ENCODE measurements around the gene OVCA2.

The OVCA2 gene

DNA sequence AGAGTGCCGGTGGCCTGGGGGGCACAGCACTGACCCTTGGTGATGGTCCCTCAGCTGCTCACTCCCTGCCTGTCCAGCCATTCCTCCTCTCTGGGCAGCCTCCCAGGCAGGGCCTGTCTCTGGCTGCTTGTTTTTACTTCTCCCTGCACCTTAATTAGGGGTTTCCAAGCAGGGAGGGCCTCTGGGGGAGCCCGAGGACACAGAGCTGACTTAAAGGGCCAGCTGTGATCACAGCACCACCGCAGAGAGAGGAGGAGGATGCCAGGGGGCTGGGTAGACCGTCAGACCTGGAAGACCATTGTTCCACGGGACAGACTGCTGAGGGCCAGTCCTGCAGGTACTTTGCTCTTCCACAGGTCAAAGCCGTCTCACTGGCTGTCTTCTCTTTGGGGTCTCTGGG, 13.1 kb upstream of the OVCA2 start:
- intact Hi-C loops (cut with DNase I), result no loop called here
- no peak for DNase-seq

DNA sequence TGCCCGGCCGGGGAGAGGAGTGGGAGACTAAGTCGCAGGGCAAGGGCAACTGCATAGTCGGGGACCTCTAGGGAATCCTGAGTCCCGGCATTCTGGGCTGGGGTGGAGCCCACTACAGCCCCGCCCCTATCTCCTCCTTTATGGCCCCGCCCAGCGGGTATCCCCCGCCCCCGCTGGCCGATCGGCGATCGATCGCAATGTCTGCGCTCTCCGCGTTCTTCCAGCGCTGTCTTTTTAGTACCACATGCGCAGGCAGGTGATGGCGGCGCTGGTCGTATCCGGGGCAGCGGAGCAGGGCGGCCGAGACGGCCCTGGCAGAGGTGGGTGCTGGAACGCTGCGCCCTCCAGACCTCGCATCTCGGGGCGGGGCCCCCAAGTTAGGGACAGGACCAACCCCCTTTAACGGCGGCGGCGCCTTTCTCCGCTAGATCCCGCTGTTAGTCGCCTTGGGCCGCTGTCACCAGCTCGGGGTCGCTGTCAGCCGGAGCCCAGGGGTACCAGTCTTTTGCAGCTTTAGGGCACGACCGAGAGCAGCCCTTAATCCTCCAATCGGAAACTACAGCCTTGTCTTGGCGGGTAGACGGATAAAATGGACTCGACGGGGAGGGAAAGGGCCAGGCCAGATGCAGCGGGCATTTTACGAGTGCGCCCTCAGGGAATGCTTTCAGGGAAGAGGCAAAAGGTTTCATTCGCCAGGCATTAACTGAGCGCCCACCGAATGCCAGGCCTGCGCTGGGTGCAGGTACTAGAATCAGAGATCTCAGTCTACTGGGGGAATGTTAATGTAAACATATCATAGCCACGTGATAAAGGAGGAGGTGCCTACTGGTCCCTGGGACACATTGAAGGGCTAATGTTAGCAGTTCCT, 11.7 kb upstream of the OVCA2 start, which contains the start of gene DPH1:
DPH1 (plus strand) TSS at position 243 of the 868 bp plus-strand sequence; CDS start at position 260, 17 bp downstream.
- intact Hi-C loops (cut with DNase I), result loop anchor here (5.0 kb wide), 1 partner anchor 123 kb away; no protein-coding TSS in a partner anchor
- DNase-seq, result peak; percentile 82 to 96 (median 91)

DNA sequence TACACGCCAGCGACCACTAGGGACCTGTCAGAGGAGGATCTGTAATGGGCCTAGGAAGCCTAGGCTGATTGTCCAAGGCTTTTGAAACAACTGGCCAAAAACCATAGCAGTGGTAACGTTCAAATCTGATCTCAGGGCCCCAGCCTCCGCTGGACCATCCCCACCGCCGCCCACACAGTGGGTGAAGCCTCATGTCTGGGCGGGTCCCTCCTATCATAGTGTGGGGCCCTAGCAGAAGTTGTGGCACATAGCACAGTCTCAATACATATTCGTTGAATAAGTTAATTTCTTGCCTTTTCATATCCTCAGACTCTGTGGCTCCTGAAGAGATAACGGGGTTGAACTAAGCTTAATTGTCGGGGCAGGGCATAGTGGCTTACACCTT, 11.1 kb upstream of the OVCA2 start:
- intact Hi-C loops (cut with DNase I), result loop anchor here (5.0 kb wide), 1 partner anchor 123 kb away; no protein-coding TSS in a partner anchor
- DNase-seq, result peak in 3 of 42 donors; percentile 62 to 71 (median 63)

DNA sequence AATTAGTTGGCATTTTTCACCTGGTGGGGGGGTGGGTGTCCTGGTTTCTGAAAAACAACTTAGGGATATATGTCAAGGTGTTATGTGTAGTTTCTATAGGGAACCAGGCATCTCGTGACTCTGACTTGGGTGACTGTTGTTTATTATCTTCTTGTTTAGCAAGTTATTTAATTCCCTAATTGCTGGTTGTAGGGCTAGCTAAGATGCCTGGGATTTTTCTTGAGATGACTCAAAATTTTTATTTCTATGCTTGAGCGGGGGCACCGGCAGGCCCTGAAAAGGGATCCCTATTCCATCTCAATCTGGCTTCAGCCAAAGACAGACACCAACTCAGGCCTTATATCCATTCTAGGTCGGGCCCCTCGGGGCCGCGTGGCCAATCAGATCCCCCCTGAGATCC, 8.7 kb upstream of the OVCA2 start:
- intact Hi-C loops (cut with DNase I), result loop anchor here (5.0 kb wide), 1 partner anchor 126 kb away; no protein-coding TSS in a partner anchor
- no peak for DNase-seq

DNA sequence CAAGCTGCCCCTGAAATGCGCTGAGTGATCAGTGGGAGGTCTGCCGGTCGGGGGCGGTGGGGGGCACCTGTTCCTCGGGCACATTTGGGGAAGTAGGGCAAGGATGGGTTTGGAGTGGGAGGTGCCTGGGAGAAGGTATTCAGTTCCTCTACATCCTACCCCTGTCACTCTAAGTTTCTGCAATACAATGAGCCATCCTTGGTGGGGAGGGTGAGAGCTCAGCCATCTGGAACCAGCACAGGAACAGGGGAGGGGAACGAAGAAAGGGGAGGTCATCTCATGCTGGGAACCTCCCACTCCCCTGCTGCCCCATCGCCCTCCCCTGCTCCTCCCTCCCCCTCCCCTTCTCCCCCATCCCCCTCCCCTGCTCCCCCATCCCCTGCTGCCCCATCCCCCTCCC, 7.7 kb upstream of the OVCA2 start:
- DNase-seq, result peak in 13 of 42 donors; percentile 23 to 79 (median 56)
- intact Hi-C loops (cut with DNase I), result loop anchor here (5.0 kb wide), 1 partner anchor 127 kb away; no protein-coding TSS in a partner anchor

DNA sequence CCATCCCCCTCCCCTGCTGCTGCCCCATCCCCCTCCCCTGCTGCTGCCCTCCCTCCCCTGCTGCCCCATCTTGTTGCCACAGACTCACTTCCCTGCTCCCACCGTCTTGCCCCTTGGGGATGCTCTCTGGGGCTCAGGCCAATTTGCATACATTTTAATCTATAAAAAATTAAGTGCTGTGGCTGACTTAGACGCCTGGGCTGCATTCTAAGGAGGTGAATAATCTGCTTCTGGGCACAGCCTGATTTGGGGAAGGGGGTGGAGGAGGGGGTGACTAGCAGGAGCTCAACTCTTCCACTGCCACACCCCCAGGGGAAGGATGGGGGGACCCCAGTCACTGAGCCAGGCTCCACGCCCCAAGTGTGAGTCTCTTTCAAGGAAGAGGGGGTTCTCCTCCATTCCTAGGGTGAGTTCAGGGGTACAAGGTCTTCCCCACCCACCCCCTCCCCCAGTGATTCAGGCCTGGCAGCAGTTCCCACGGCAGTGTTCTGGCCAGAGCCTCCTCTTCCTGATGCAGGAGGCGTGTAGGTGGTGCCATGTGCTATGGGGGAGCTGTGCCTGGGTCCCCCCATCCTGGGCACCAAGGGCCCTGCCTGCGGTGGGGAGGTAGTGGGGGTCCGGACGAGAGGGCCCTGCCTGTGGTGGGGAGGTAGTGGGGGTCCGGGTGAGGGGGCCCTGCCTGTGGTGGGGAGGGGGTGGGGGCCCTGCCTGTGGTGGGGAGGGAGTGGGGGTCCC, 6.8 kb upstream of the OVCA2 start:
- intact Hi-C loops (cut with DNase I), result loop anchor here (5.0 kb wide), 1 partner anchor 128 kb away; no protein-coding TSS in a partner anchor
- DNase-seq, result no peak

DNA sequence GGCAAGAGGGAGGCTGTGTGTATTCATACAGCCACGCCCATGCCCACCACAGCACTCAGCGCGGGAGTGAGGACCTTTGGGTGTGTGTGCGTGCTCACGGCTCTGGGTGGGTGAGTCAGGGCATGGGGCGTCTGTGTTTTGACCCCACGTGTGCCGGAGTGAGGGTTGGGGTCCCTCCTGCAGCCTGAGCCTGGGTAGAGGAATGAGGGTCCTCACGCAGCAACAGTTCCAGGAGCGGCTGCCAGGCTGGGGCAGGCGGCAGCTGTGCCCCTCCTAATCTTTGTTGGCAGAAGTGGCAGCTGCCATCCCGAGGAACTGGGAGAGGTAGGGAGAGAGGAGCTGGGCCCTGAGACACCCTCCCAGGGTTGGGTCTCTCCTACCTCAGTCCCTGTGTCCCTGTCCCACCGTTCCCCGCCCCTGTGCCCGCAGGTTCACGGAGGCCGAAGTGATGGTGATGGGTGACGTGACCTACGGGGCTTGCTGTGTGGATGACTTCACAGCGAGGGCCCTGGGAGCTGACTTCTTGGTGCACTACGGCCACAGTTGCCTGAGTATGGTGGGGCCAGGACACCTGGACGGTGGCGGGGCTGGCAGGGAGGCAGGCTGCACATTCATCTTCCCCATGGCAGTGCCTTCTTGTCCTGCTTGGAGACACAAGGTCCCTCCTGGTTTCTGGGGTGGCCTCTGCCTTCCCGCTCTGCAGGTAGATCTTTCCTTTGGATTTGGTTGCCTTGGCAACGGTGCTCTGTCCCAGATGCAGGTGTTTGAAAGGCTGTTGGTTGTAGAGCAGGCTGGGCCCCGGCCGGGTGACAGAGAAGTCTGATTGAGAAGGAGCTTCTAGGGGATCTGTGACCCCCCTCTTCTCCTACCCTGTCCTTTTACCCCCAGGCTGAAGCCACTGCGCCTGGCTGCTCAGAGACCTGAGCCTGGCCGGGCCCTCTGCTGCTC, 6.0 kb upstream of the OVCA2 start:
- peak in 10 of 42 donors; percentile 31 to 65 (median 53) for DNase-seq
- intact Hi-C loops (cut with DNase I), result no loop called here

DNA sequence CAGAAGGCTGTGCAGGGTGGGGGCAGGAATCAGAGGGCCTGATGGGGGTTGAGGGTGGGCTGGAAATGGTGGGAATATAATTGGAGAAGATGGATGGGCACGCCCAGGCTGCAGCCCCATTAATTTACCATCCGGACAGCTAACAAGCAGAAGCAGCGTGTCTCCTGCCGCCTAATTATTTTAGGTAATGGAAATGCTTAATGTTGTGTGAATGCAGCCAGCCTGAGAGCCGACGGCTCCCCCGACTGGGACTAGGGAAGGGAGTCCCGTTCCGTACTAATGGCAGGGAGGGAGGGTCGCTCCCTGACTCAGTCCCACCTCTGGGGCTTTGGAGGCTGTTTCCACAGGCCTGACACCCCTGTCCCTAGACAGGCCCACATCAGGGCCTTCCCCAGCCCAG, 4.7 kb upstream of the OVCA2 start:
- intact Hi-C loops (cut with DNase I), result no loop called here
- no peak for DNase-seq

DNA sequence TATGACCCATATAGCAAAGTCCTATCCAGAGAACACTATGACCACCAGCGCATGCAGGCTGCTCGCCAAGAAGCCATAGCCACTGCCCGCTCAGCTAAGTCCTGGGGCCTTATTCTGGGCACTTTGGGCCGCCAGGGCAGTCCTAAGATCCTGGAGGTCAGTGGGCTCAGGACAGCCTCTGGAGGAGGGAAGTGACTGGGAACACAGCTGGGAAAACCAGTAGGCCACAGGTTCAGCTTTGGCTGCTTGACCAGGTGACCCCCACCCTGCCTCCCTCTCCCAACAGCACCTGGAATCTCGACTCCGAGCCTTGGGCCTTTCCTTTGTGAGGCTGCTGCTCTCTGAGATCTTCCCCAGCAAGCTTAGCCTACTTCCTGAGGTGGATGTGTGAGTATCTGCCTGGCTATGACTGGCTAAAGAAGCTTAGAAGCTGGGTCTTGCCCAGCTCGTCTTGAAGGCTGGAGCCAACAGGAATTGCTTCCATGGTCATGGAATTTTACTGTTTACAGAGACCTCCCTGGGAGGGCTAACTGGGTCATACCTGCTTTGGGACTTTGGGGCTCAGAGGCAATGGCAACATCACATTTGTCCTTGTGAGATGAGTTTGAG, 1.5 kb upstream of the OVCA2 start:
- DNase-seq, result no peak
- intact Hi-C loops (cut with DNase I), result loop anchor here (10.0 kb wide), 1 partner anchor 326 kb away; the partner anchor contains the start of gene TLCD2

DNA sequence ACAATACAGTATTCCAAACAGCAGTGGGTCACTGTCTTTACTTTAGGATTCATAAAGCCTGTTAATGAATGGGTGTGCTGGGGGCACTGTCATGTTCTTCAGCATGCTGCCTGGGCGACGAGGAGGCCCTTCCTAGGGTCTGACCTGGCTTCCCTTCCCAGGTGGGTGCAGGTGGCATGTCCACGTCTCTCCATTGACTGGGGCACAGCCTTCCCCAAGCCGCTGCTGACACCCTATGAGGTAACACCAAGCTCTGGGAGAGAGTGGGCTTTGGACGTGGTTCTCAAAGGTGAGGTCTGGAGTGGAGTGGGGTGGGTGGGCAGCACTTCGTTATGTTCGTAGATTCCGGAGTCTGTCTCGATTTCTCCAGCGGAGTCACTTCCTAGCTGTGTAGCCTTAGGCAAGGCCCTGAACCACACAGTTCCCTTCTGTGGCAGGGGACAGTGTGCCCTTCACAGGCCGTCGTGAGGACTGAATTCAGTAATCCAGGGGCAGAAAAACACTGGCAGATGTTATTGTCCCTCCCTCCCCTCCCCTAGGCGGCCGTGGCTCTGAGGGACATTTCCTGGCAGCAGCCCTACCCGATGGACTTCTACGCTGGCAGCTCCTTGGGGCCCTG, 771 bp upstream of the OVCA2 start:
- intact Hi-C loops (cut with DNase I), result loop anchor here (10.0 kb wide), 1 partner anchor 326 kb away; the partner anchor contains the start of gene TLCD2
- DNase-seq, result no peak

DNA sequence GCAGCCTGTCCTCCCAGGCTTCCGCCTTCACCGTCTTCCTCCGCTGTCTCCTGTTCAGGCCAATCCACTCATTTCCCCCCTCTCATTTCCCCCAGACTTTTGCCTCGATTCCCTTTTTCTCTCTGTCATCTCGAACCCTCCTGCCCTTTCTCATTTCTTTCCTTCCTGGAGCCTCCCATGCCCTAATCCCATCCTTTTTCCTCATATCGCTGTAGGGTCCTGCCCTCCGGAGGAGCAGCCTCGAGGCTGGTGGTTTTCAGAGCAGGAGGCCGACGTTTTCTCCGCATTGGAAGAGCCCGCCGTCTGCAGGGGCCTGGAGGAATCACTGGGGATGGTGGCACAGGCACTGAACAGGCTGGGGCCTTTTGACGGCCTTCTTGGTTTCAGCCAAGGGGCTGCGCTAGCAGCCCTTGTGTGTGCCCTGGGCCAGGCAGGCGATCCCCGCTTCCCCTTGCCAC, 597 bp downstream of the OVCA2 start:
- intact Hi-C loops (cut with DNase I), result loop anchor here (10.0 kb wide), 1 partner anchor 328 kb away; the partner anchor contains the start of gene TLCD2
- DNase-seq, result peak in 8 of 42 donors; percentile 32 to 63 (median 44)

DNA sequence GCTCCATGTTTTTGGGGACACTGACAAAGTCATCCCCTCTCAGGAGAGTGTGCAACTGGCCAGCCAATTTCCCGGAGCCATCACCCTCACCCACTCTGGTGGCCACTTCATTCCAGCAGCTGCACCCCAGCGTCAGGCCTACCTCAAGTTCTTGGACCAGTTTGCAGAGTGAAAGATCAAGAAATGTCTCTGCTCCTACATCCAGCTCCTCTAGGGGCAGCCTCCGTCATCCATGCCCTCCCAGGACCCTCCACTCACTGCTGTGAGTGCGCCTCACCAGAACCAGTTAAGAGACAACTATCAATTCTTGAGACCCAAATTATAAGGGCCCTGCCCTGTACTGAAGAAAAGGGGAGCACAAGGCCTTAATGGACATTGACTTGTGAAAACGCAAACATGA, 1.1 kb downstream of the OVCA2 start:
- intact Hi-C loops (cut with DNase I), result loop anchor here (10.0 kb wide), 1 partner anchor 328 kb away; the partner anchor contains the start of gene TLCD2
- no peak for DNase-seq

DNA sequence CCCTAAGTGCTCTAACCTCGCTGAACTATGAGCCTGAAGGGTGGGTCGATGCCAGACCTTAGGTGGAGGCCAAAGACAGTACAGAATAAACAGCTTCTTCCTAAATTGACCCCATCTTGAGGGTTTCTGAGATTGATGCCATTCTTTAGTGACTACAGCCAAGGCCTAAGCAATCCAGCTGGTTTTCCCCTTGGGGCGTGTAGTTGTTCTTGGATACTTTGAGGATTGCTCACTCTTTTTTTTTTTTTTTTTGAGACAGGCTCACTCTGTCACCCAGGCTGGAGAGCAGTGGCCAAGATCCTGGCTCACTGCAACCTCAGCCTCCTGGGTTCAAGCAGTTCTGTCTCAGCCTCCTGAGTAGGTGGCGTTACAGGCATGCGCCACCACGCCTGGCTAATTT, 2.0 kb downstream of the OVCA2 start:
- intact Hi-C loops (cut with DNase I), result loop anchor here (10.0 kb wide), 1 partner anchor 329 kb away; the partner anchor contains the start of gene TLCD2
- DNase-seq, result no peak

DNA sequence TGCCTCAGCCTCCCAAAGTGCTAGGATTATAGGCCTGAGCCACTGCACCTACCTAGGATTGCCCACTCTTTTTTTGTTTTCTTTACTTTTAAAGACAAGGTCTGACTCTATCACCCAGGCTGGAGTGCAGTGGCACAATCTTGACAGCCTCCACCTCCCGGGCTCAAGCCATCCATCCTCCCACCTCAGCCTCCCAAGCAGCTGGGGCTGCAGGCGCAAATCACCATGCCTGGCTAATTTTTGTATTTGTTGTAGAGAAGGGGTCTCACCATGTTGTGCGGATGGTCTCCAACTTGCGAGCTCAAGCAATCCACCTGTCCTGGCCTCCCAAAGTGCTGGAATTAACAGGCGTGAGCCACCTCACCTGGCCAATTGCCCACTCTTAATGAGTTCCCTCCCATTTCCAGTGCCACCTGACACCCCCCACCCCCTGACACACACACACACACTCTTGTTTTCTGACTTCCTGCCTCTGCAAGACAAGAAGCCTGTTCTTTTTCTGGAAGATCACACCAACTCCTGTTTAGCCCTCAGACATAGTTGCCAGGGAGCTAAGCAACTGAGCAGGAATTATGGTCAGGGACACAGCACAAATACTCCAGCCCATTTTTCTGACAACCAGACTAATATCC, 2.6 kb downstream of the OVCA2 start:
- intact Hi-C loops (cut with DNase I), result loop anchor here (10.0 kb wide), 1 partner anchor 330 kb away; the partner anchor contains the start of gene TLCD2
- DNase-seq, result no peak

DNA sequence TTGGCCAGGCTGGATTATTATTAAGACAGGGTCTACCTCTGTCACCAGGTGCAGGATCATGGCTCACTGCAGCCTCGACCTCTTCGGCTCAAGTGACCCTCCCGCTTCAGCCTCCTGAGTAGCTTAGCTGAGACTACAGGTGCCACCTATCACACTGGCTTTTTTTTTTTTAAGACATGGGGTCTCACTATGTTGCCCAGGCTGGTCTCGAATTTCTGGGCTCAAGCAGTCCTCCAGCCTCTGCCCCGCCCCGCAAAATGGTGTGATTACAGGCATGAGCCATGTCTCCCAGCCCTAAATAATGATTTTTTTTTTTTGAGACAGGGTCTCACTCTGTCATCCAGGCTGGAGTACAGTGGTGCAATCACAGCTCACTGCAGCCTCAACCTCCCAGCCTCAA, 5.8 kb downstream of the OVCA2 start:
- no peak for DNase-seq
- intact Hi-C loops (cut with DNase I), result loop anchor here (10.0 kb wide), 1 partner anchor 333 kb away; the partner anchor contains the start of gene TLCD2

DNA sequence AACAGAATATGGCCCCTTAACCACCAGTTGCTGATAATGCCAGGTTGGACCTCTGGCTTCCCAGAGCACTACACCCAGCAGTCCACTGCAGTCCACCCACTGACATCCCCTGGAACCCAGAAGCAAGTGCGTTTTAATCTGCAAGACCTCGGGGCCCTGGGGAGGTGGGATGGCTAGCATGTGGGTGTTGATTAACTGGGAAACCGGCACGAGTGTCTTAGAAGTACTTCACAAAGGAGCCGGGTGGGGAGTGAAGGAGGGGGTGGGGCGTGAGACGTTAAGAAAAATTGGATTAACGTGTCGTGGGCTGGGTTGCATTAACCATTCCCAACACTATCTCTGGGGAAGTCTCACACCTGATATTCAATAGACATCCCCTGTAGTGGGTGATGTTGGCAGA, 7.0 kb downstream of the OVCA2 start:
- no peak for DNase-seq
- intact Hi-C loops (cut with DNase I), result loop anchor here (10.0 kb wide), 1 partner anchor 334 kb away; the partner anchor contains the start of gene TLCD2

Measured in head of caudate nucleus (tissue), 42 donors.